ENCODE data around the gene UBL5.

- TF ChIP-seq EZH2phosphoT487 (IDR thresholded peaks at IDR 0.05; ENCODE audit: borderline replicate concordance, low read depth) (no peak), RFX5 (IDR thresholded peaks at IDR 0.05; ENCODE audit: low read length) (no peak), EP300 (IDR thresholded peaks at IDR 0.05; ENCODE audit: borderline replicate concordance in 1 of 2, low read depth in 1 of 2, low read length in 1 of 2) (0 out of 4 replicates have a peak, but pooled peaks of 1 of the 2 experiments have one; percentile 3), POLR2AphosphoS5 (IDR thresholded peaks at IDR 0.05; ENCODE audit: low read depth, low read length) (peak; percentile 97), CHD2 (IDR thresholded peaks at IDR 0.05; ENCODE audit: low read length, partially characterized antibody) (peak; percentile 95), MXI1 (IDR thresholded peaks at IDR 0.05; ENCODE audit: low read depth, low read length) (peak; percentile 93), TEAD4 (IDR thresholded peaks at IDR 0.05; ENCODE audit: borderline replicate concordance, insufficient read depth) (no peak), JUND (IDR thresholded peaks at IDR 0.05) (no peak)
- TF ChIP-seq, protein P1, sequence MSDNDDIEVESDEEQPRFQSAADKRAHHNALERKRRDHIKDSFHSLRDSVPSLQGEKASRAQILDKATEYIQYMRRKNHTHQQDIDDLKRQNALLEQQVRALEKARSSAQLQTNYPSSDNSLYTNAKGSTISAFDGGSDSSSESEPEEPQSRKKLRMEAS (IDR thresholded peaks at IDR 0.05; ENCODE audit: low read depth), result peak; percentile 91
- TF ChIP-seq, protein P2, sequence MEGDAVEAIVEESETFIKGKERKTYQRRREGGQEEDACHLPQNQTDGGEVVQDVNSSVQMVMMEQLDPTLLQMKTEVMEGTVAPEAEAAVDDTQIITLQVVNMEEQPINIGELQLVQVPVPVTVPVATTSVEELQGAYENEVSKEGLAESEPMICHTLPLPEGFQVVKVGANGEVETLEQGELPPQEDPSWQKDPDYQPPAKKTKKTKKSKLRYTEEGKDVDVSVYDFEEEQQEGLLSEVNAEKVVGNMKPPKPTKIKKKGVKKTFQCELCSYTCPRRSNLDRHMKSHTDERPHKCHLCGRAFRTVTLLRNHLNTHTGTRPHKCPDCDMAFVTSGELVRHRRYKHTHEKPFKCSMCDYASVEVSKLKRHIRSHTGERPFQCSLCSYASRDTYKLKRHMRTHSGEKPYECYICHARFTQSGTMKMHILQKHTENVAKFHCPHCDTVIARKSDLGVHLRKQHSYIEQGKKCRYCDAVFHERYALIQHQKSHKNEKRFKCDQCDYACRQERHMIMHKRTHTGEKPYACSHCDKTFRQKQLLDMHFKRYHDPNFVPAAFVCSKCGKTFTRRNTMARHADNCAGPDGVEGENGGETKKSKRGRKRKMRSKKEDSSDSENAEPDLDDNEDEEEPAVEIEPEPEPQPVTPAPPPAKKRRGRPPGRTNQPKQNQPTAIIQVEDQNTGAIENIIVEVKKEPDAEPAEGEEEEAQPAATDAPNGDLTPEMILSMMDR (IDR thresholded peaks at IDR 0.05), result no peak
These were observed at the start of gene UBL5 for GRCh38 chr19:9827289-9828238.
